ENCODE results near the gene SORL1.

SORL1 gene

GRCh38 chr11:121435132-121435531 is 17.0 kb upstream of the SORL1 start:
- peaks cover 2% of the 10 kb centered on the region for H3K27me3 ChIP-seq (replicated peaks)
- no peak for DNase-seq
- in situ Hi-C loops (cut with HindIII; ENCODE audit: low pct_ligation_motif_present, low sequenced_read_pairs): no loop called here
- no peaks in the 10 kb centered on the region for H3K36me3 ChIP-seq (replicated peaks)
- H3K4me3 ChIP-seq (ENCODE audit: low read depth, low read length): no peak overlapping the region
- H3K27ac ChIP-seq: no peak overlapping the region
- no peak for TF ChIP-seq CTCF (IDR thresholded peaks at IDR 0.05; ENCODE audit: low read depth, low read length, missing control alignments)

GRCh38 chr11:121435551-121436511 is 16.3 kb upstream of the SORL1 start:
- no peaks in the 10 kb centered on the region for H3K36me3 ChIP-seq (replicated peaks)
- H3K4me3 ChIP-seq (ENCODE audit: low read depth, low read length): no peak overlapping the region
- no peak overlapping the region for H3K27ac ChIP-seq
- in situ Hi-C loops (cut with HindIII; ENCODE audit: low pct_ligation_motif_present, low sequenced_read_pairs): no loop called here
- TF ChIP-seq CTCF (IDR thresholded peaks at IDR 0.05; ENCODE audit: low read depth, low read length, missing control alignments): no peak
- peaks cover 2% of the 10 kb centered on the region for H3K27me3 ChIP-seq (replicated peaks)
- DNase-seq: no peak

GRCh38 chr11:121437018-121437685 is 15.0 kb upstream of the SORL1 start:
- in situ Hi-C loops (cut with HindIII; ENCODE audit: low pct_ligation_motif_present, low sequenced_read_pairs): no loop called here
- Histone ChIP-seq H3K27ac (no peak overlapping the region), H3K27me3 (replicated peaks) (peaks cover 2% of the 10 kb centered on the region), H3K36me3 (replicated peaks) (no peaks in the 10 kb centered on the region), H3K4me3 (ENCODE audit: low read depth, low read length) (no peak overlapping the region)
- TF ChIP-seq CTCF (IDR thresholded peaks at IDR 0.05; ENCODE audit: low read depth, low read length, missing control alignments): no peak
- no peak for DNase-seq

- Histone ChIP-seq H3K27me3 (replicated peaks) (peaks cover 2% of the 10 kb centered on the region), H3K4me3 (ENCODE audit: low read depth, low read length) (no peak overlapping the region), H3K27ac (no peak overlapping the region), H3K36me3 (replicated peaks) (no peaks in the 10 kb centered on the region)
- in situ Hi-C loops (cut with HindIII; ENCODE audit: low pct_ligation_motif_present, low sequenced_read_pairs): no loop called here
- TF ChIP-seq CTCF (IDR thresholded peaks at IDR 0.05; ENCODE audit: low read depth, low read length, missing control alignments): no peak
- DNase-seq: no peak
Observed at GRCh38 chr11:121437686-121438078, 14.4 kb upstream of the SORL1 start.

GRCh38 chr11:121439337-121439736 is 12.8 kb upstream of the SORL1 start:
- H3K27ac ChIP-seq: no peak overlapping the region
- DNase-seq: no peak
- H3K36me3 ChIP-seq (replicated peaks): no peaks in the 10 kb centered on the region
- H3K27me3 ChIP-seq (replicated peaks): peaks cover 2% of the 10 kb centered on the region
- TF ChIP-seq CTCF (IDR thresholded peaks at IDR 0.05; ENCODE audit: low read depth, low read length, missing control alignments): no peak
- in situ Hi-C loops (cut with HindIII; ENCODE audit: low pct_ligation_motif_present, low sequenced_read_pairs): no loop called here
- H3K4me3 ChIP-seq (ENCODE audit: low read depth, low read length): no peak overlapping the region

Data from brain microvascular endothelial cell (primary cell).